Upper lobe of right lung (tissue), 1 donor: Measurements from ENCODE around the gene MISFA. TPM values are rescaled to one million over a fixed set of nuclear protein-coding genes. Genes with fewer than 3 reads are reported as not detected.
"Not testable (repeated sequence)": the region's sequence is repeated elsewhere in the genome, so short reads cannot be mapped to it uniquely, and the experiment has no call there.

ENCODE experiments used
- ATAC-seq: fragments of 200-7000 bp; cut with Tn5 transposase; one replicate; pipeline ENCODE4 v1.9.1; 2020; ENCODE audit warnings: mild to moderate bottlenecking, moderate library complexity
- DNase-seq: peaks from one replicate; pipeline ENCODE4 v3.0.0-alpha.2; 2020
- H3K27ac ChIP-seq: fragments of 200-600 bp; one replicate; pipeline ENCODE4 v1.8.0; 2022
- H3K27me3 ChIP-seq: fragments of 200-600 bp; one replicate; pipeline ENCODE4 v1.8.0; 2022; ENCODE audit warnings: mild to moderate bottlenecking
- H3K36me3 ChIP-seq: fragments of 200-600 bp; one replicate; pipeline ENCODE4 v1.8.0; 2022
- H3K4me1 ChIP-seq: fragments of 200-600 bp; one replicate; pipeline ENCODE4 v1.8.0; 2022
- H3K4me3 ChIP-seq: fragments of 200-600 bp; one replicate; pipeline ENCODE4 v1.8.0; 2022; ENCODE audit warnings: mild to moderate bottlenecking
- H3K9me3 ChIP-seq: fragments of 200-600 bp; one replicate; pipeline ENCODE4 v1.8.0; 2022
- intact Hi-C: fragments of 100-400 bp; cut with DNase I; formaldehyde crosslinking; loops from one replicate; pipeline ENCODE4 v1.11.0; 2022
- total RNA-seq: library from RNA; stranded (reverse); fragmentation: NEBNext Ultra II Directional; extraction: Animal tissue kit (Norgen Biotek cat#: 25700); gene quantifications from one replicate; pipeline ENCODE4 v1.2.1, GENCODE V29; 2021
- TF ChIP-seq, protein P1 (sequence below): fragments of 200-600 bp; IDR thresholded peaks from one replicate; pipeline ENCODE4 v1.8.0; 2022; ENCODE audit warnings: antibody characterized with exemption
- donor health status: DM: no; HTN: yes; CAD: no; lungs with severe emphysema.

MISFA gene
- total RNA-seq, 1 donor from 2014 or later: 4.6 TPM

DNA sequence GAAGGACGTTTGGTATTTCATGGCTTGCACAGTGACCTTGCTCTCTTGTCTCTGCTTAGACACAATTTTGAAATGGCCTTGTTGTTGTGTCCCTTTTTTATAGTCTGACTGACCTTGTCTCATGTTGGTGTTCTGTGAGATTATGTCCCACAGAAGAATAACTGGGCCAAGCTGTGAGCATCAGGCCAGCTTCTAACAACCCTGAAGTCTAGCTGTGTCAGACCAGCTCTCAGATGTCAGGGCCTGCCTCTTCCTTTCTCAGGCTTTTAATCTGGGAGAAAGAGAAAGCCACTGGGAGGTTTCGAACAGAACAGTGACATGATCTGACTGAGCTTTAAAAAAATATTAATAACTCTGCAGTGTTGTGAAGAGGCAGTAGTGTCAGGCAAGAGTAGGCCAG, 9.0 kb upstream of the MISFA start:
- ATAC-seq (no peak), DNase-seq (no peak)
- Histone ChIP-seq H3K36me3 (no peaks in the 10 kb centered on the region), H3K4me3 (no peak overlapping the region), H3K27me3 (no peaks in the 10 kb centered on the region), H3K9me3 (no peaks in the 10 kb centered on the region), H3K27ac (no peak overlapping the region), H3K4me1 (peaks cover 33% of the 10 kb centered on the region)
- TF ChIP-seq, protein P1, sequence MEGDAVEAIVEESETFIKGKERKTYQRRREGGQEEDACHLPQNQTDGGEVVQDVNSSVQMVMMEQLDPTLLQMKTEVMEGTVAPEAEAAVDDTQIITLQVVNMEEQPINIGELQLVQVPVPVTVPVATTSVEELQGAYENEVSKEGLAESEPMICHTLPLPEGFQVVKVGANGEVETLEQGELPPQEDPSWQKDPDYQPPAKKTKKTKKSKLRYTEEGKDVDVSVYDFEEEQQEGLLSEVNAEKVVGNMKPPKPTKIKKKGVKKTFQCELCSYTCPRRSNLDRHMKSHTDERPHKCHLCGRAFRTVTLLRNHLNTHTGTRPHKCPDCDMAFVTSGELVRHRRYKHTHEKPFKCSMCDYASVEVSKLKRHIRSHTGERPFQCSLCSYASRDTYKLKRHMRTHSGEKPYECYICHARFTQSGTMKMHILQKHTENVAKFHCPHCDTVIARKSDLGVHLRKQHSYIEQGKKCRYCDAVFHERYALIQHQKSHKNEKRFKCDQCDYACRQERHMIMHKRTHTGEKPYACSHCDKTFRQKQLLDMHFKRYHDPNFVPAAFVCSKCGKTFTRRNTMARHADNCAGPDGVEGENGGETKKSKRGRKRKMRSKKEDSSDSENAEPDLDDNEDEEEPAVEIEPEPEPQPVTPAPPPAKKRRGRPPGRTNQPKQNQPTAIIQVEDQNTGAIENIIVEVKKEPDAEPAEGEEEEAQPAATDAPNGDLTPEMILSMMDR: no peak
- intact Hi-C loops: no loop called here

DNA sequence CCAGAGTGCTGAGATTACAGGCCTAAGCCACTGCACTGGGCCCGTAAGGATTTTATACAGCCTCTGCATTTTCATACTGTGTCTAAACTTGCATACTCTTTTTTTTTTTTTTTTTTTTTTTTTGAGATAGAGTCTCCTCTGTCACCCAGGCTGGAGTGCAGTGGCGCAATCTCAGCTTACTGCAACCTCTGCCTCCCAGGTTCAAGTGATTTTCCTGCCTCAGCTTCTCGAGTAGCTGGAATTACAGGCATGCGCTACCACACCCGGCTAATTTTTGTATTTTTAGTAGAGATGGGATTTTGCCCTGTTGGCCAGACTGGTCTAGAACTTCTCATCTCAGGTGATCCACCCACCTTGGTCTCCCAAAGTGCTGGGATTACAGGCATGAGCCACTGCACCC, 5.5 kb upstream of the MISFA start:
- H3K27me3 ChIP-seq, H3K27ac ChIP-seq, intact Hi-C loops, H3K9me3 ChIP-seq, H3K36me3 ChIP-seq, H3K4me3 ChIP-seq: not testable (repeated sequence)
- peaks cover 18% of the 10 kb centered on the region for H3K4me1 ChIP-seq
- ATAC-seq (peak; percentile 30), DNase-seq (peak; percentile 69)

DNA sequence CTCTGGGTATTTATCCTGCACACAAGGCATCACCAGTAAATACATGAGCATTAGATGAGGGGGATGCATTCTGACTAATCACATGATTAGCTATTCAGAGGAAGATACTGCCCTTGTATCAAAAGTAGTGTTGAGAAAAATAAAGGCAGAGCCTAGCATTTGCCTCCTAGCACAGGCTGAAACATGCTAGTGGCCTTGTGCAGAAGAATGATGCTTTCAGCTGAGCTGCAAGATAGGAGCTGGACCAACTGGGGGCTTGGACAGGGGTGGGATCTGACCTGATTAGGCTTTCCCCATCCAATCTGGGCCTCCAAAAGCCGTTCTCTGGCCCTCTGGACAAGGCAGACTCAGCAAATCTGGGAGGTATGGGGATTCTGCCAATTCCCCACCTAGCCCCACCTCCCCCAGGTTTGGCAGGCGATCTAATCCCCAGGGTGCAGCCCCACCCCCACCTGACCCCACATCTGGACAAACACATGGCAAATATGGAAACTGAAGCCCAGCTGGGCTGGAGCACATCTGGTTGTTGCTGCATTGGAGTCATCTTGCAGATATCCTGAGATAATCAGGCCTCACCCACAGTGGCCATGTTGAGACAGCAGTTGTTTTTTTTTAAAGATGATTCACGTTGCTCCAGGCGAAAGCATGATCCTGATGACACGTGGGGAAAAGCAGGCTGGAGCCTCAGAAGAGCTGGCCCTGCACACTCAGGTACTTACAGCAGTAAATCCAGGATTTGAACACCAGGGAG, 4.4 kb upstream of the MISFA start:
- TF ChIP-seq, protein P1: no peak
- ATAC-seq (no peak), DNase-seq (no peak)
- H3K27me3 ChIP-seq: no peaks in the 10 kb centered on the region
- H3K4me3 ChIP-seq: no peak overlapping the region
- H3K36me3 ChIP-seq: no peaks in the 10 kb centered on the region
- H3K27ac ChIP-seq: no peak overlapping the region
- peaks cover 7% of the 10 kb centered on the region for H3K4me1 ChIP-seq
- H3K9me3 ChIP-seq: no peaks in the 10 kb centered on the region
- intact Hi-C loops: no loop called here

DNA sequence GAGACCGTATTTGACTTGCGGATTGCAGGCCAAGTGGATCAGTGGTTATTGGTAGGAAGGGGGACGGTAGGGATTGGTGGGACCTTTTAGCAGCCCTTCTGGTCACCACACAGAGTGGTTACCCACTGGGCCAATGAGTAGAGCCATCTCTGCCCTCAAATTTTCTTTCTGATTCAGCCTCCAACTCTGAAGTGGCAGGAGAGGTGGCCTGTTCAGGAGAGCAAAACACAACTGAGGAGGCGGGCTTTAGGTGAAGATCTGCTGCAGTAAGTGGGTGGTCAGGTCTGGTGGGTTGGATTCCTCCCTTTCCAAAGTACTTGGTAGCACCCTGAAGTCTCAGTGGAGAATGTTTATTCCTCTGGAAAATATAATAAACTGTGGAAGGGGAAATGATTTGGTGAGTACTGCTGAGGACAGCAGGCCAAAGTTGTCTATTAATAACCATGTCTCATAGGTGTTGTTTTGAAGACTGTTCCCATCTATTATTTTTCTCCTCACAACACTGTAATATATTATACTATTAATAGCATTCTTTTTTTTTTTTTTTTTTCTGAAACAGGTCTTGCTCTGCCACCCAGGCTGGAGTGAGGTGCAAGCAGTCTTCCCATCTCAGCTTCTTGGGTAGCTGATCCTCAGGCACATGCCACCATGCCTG, 1.5 kb downstream of the MISFA start:
- H3K36me3 ChIP-seq: peaks cover 3% of the 10 kb centered on the region
- no peak overlapping the region for H3K27ac ChIP-seq
- intact Hi-C loops: no loop called here
- H3K4me1 ChIP-seq: no peaks in the 10 kb centered on the region
- ATAC-seq: no peak
- TF ChIP-seq, protein P1: no peak
- no peak overlapping the region for H3K4me3 ChIP-seq
- no peaks in the 10 kb centered on the region for H3K9me3 ChIP-seq
- H3K27me3 ChIP-seq: no peaks in the 10 kb centered on the region
- no peak for DNase-seq

DNA sequence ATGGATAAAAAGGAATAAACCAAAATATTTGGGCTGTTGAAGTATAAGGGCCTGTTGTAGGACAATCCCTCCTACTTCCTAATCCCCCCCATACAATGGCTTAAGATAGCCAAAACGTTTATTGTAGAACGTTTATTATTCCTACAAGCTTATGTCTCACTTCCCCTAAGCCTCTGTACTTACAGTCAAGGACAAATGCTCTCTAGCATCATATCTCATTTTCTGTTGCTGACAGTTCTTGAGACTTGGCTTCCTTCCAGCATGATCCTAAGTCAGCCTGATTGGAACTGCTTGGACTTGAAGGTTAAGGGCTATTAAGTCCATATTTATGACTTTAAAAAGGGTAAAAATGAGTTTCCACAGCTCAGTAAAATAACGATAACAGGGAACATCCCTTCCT, 8.8 kb downstream of the MISFA start:
- peaks cover 64% of the 10 kb centered on the region for H3K36me3 ChIP-seq
- H3K4me3 ChIP-seq: no peak overlapping the region
- H3K27ac ChIP-seq: no peak overlapping the region
- DNase-seq: no peak
- intact Hi-C loops: no loop called here
- TF ChIP-seq, protein P1: no peak
- no peaks in the 10 kb centered on the region for H3K4me1 ChIP-seq
- no peaks in the 10 kb centered on the region for H3K9me3 ChIP-seq
- ATAC-seq: no peak
- H3K27me3 ChIP-seq: no peaks in the 10 kb centered on the region

DNA sequence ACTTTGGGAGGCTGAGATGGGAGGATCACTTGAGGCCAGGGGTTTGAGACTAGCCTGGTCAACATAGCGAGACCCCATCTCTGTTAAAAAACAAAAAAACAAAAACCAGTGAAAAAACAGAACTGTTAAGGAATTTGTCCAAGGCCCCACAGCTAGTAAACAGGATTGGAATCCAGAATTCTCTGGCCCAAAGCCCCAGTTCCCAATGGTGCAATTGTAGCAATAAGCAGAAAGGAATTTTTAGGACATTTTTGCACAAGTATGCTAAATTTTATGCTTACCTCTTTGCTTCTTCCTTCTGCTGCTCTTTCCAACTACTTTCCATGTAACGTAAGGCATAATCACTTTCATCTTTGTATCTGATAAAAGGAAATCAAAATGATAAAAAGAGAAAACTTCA, 11.6 kb downstream of the MISFA start:
- ATAC-seq (no peak), DNase-seq (no peak)
- no peak overlapping the region for H3K27ac ChIP-seq
- intact Hi-C loops: no loop called here
- TF ChIP-seq, protein P1: no peak
- H3K4me3 ChIP-seq: no peak overlapping the region
- H3K4me1 ChIP-seq: no peaks in the 10 kb centered on the region
- peaks cover 87% of the 10 kb centered on the region for H3K36me3 ChIP-seq
- no peaks in the 10 kb centered on the region for H3K27me3 ChIP-seq
- H3K9me3 ChIP-seq: no peaks in the 10 kb centered on the region
